ENCODE data around the gene AFP.

DNA sequence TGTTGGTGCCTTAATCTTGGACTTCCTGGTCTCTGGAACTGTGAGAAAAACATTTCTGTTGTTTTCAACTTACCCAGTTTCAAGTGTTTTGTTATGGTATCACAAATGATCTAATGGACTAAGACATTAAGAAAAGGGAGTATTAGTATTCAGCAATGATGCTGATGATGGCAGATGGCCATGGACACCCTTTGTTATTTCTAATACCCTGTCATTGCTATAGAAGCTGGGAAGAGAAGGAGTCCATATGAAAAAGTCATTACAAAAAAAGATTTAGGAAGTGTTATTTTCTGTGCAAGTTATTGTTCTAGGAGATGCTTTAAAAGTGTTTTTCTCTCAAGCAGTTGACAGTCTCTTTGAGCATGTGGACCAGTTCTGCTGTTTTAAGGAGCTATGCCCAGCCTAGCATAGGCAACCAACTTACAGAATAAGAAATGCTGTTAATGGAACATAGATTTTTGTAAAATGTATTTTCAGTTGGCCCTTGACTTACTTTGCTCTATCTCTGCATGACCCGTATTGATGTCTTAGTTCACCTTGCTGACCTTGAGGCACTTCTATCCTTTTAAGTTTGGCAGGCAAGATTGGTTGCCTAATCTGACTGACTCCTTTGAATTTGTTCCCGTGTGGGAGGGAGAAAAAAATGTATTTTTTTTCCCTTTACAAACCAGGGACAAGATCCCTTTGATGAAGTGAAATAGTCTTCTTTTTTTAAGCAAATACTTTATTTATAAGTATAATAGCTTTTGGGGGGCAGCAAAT is 6.0 kb upstream of the AFP start:
- TF ChIP-seq, protein P1, sequence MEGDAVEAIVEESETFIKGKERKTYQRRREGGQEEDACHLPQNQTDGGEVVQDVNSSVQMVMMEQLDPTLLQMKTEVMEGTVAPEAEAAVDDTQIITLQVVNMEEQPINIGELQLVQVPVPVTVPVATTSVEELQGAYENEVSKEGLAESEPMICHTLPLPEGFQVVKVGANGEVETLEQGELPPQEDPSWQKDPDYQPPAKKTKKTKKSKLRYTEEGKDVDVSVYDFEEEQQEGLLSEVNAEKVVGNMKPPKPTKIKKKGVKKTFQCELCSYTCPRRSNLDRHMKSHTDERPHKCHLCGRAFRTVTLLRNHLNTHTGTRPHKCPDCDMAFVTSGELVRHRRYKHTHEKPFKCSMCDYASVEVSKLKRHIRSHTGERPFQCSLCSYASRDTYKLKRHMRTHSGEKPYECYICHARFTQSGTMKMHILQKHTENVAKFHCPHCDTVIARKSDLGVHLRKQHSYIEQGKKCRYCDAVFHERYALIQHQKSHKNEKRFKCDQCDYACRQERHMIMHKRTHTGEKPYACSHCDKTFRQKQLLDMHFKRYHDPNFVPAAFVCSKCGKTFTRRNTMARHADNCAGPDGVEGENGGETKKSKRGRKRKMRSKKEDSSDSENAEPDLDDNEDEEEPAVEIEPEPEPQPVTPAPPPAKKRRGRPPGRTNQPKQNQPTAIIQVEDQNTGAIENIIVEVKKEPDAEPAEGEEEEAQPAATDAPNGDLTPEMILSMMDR (IDR thresholded peaks at IDR 0.05; ENCODE audit: poor library complexity), result no peak
- TF ChIP-seq EZH2 (IDR thresholded peaks at IDR 0.05; ENCODE audit: borderline replicate concordance) (no peak), EZH2phosphoT487 (IDR thresholded peaks at IDR 0.05; ENCODE audit: low read depth, severe bottlenecking, unreplicated experiment) (no peak)
